ENCODE results near the gene MRPL21.
A peak's percentile ranks its signal among the peaks of the same experiment; 100 is the strongest.

Gene MRPL21

GRCh38 chr11:68880851-68881250, 22.8 kb downstream of the MRPL21 start:
- Histone ChIP-seq H3K9ac (ENCODE audit: low read length) (no peak overlapping the region), H4K12ac (ENCODE audit: low read depth, low read length) (no peak overlapping the region), H4K91ac (ENCODE audit: low read depth, low read length) (no peak overlapping the region), H4K8ac (ENCODE audit: low read depth, low read length) (no peak overlapping the region), H3K79me1 (ENCODE audit: low read length) (no peaks in the 10 kb centered on the region), H2BK120ac (ENCODE audit: insufficient read depth, low read length, poor library complexity) (no peak overlapping the region), H3K18ac (ENCODE audit: low read length) (no peak overlapping the region), H3K36me3 (ENCODE audit: control insufficient read depth in 1 of 2, insufficient read depth in 2 of 2, low read length in 2 of 2) (no peaks in the 10 kb centered on the region), H3K79me2 (ENCODE audit: control insufficient read depth, insufficient read depth, low read length, poor library complexity) (no peaks in the 10 kb centered on the region), H3K4me3 (ENCODE audit: low read depth, low read length) (no peak overlapping the region), H3K14ac (ENCODE audit: low read length) (no peak overlapping the region), H2AFZ (ENCODE audit: insufficient read depth, low read length, poor library complexity) (no peak overlapping the region), H3K23ac (ENCODE audit: low read length) (no peak overlapping the region), H2BK5ac (ENCODE audit: low read depth, low read length, poor library complexity) (no peak overlapping the region), H3K9me3 (ENCODE audit: insufficient read depth, low read depth, low read length) (no peaks in the 10 kb centered on the region), H3K4me1 (ENCODE audit: control insufficient read depth in 1 of 2, insufficient read depth in 2 of 2, low read length in 2 of 2) (no peaks in the 10 kb centered on the region), H3K27me3 (ENCODE audit: insufficient read depth, low read length) (no peaks in the 10 kb centered on the region), H3K4ac (ENCODE audit: low read depth, low read length) (no peak overlapping the region), H3K4me2 (ENCODE audit: low read length) (no peak overlapping the region), H2AK5ac (ENCODE audit: low read length) (no peak overlapping the region), H3K27ac (ENCODE audit: low read depth, low read length) (no peak overlapping the region), H2BK12ac (ENCODE audit: low read length) (no peak overlapping the region)
- no CpG with 5 or more reads among the region's 5 CpGs for WGBS (ENCODE audit: extremely low coverage, insufficient coverage, insufficient read length)
- no peak for DNase-seq

GRCh38 chr11:68878022-68878421, 25.6 kb downstream of the MRPL21 start:
- Histone ChIP-seq H2AFZ (ENCODE audit: insufficient read depth, low read length, poor library complexity) (no peak overlapping the region), H2BK120ac (ENCODE audit: insufficient read depth, low read length, poor library complexity) (no peak overlapping the region), H3K4me1 (ENCODE audit: control insufficient read depth in 1 of 2, insufficient read depth in 2 of 2, low read length in 2 of 2) (no peaks in the 10 kb centered on the region), H3K23ac (ENCODE audit: low read length) (no peak overlapping the region), H3K4ac (ENCODE audit: low read depth, low read length) (no peak overlapping the region), H3K9me3 (ENCODE audit: insufficient read depth, low read depth, low read length) (no peaks in the 10 kb centered on the region), H4K8ac (ENCODE audit: low read depth, low read length) (no peak overlapping the region), H3K18ac (ENCODE audit: low read length) (no peak overlapping the region), H3K4me3 (ENCODE audit: low read depth, low read length) (no peak overlapping the region), H3K9ac (ENCODE audit: low read length) (no peak overlapping the region), H4K12ac (ENCODE audit: low read depth, low read length) (no peak overlapping the region), H4K91ac (ENCODE audit: low read depth, low read length) (no peak overlapping the region), H3K36me3 (ENCODE audit: control insufficient read depth in 1 of 2, insufficient read depth in 2 of 2, low read length in 2 of 2) (no peaks in the 10 kb centered on the region), H3K79me2 (ENCODE audit: control insufficient read depth, insufficient read depth, low read length, poor library complexity) (no peaks in the 10 kb centered on the region), H3K14ac (ENCODE audit: low read length) (no peak overlapping the region), H3K27ac (ENCODE audit: low read depth, low read length) (no peak overlapping the region), H3K4me2 (ENCODE audit: low read length) (no peak overlapping the region), H2AK5ac (ENCODE audit: low read length) (no peak overlapping the region), H2BK12ac (ENCODE audit: low read length) (no peak overlapping the region), H3K79me1 (ENCODE audit: low read length) (no peaks in the 10 kb centered on the region), H3K27me3 (ENCODE audit: insufficient read depth, low read length) (no peaks in the 10 kb centered on the region), H2BK5ac (ENCODE audit: low read depth, low read length, poor library complexity) (no peak overlapping the region)
- WGBS (ENCODE audit: extremely low coverage, insufficient coverage, insufficient read length): no CpG with 5 or more reads among the region's 7 CpGs
- peak; percentile 87 to 94 for DNase-seq

- Histone ChIP-seq H3K9ac (ENCODE audit: low read length) (no peak overlapping the region), H4K8ac (ENCODE audit: low read depth, low read length) (no peak overlapping the region), H3K14ac (ENCODE audit: low read length) (no peak overlapping the region), H4K91ac (ENCODE audit: low read depth, low read length) (no peak overlapping the region), H3K36me3 (ENCODE audit: control insufficient read depth in 1 of 2, insufficient read depth in 2 of 2, low read length in 2 of 2) (no peaks in the 10 kb centered on the region), H3K4ac (ENCODE audit: low read depth, low read length) (no peak overlapping the region), H3K4me3 (ENCODE audit: low read depth, low read length) (no peak overlapping the region), H2BK120ac (ENCODE audit: insufficient read depth, low read length, poor library complexity) (no peak overlapping the region), H2BK12ac (ENCODE audit: low read length) (no peak overlapping the region), H3K23ac (ENCODE audit: low read length) (no peak overlapping the region), H4K12ac (ENCODE audit: low read depth, low read length) (no peak overlapping the region), H3K9me3 (ENCODE audit: insufficient read depth, low read depth, low read length) (no peaks in the 10 kb centered on the region), H3K18ac (ENCODE audit: low read length) (no peak overlapping the region), H3K79me2 (ENCODE audit: control insufficient read depth, insufficient read depth, low read length, poor library complexity) (no peaks in the 10 kb centered on the region), H2BK5ac (ENCODE audit: low read depth, low read length, poor library complexity) (no peak overlapping the region), H3K27me3 (ENCODE audit: insufficient read depth, low read length) (no peaks in the 10 kb centered on the region), H2AK5ac (ENCODE audit: low read length) (no peak overlapping the region), H2AFZ (ENCODE audit: insufficient read depth, low read length, poor library complexity) (no peak overlapping the region), H3K4me2 (ENCODE audit: low read length) (no peak overlapping the region), H3K27ac (ENCODE audit: low read depth, low read length) (no peak overlapping the region), H3K4me1 (ENCODE audit: control insufficient read depth in 1 of 2, insufficient read depth in 2 of 2, low read length in 2 of 2) (peaks cover 0 to 7% of the 10 kb centered on the region in 2 experiments), H3K79me1 (ENCODE audit: low read length) (no peaks in the 10 kb centered on the region)
- no CpG with 5 or more reads among the region's 12 CpGs for WGBS (ENCODE audit: extremely low coverage, insufficient coverage, insufficient read length)
- DNase-seq: peak in 1 of 2 donors; percentile 60
These were observed 31.2 kb downstream of the MRPL21 start for GRCh38 chr11:68872216-68873003.

- DNase-seq: peak in 1 of 2 donors; percentile 34
- Histone ChIP-seq H2BK12ac (ENCODE audit: low read length) (no peak overlapping the region), H3K18ac (ENCODE audit: low read length) (no peak overlapping the region), H3K9me3 (ENCODE audit: insufficient read depth, low read depth, low read length) (no peaks in the 10 kb centered on the region), H3K79me2 (ENCODE audit: control insufficient read depth, insufficient read depth, low read length, poor library complexity) (no peaks in the 10 kb centered on the region), H3K4ac (ENCODE audit: low read depth, low read length) (no peak overlapping the region), H3K79me1 (ENCODE audit: low read length) (no peaks in the 10 kb centered on the region), H4K12ac (ENCODE audit: low read depth, low read length) (no peak overlapping the region), H3K4me3 (ENCODE audit: low read depth, low read length) (no peak overlapping the region), H3K27ac (ENCODE audit: low read depth, low read length) (no peak overlapping the region), H3K27me3 (ENCODE audit: insufficient read depth, low read length) (no peaks in the 10 kb centered on the region), H3K36me3 (ENCODE audit: control insufficient read depth in 1 of 2, insufficient read depth in 2 of 2, low read length in 2 of 2) (no peaks in the 10 kb centered on the region), H3K9ac (ENCODE audit: low read length) (no peak overlapping the region), H2BK5ac (ENCODE audit: low read depth, low read length, poor library complexity) (no peak overlapping the region), H4K91ac (ENCODE audit: low read depth, low read length) (no peak overlapping the region), H2AK5ac (ENCODE audit: low read length) (no peak overlapping the region), H3K14ac (ENCODE audit: low read length) (no peak overlapping the region), H2AFZ (ENCODE audit: insufficient read depth, low read length, poor library complexity) (no peak overlapping the region), H4K8ac (ENCODE audit: low read depth, low read length) (no peak overlapping the region), H3K23ac (ENCODE audit: low read length) (no peak overlapping the region), H2BK120ac (ENCODE audit: insufficient read depth, low read length, poor library complexity) (no peak overlapping the region), H3K4me2 (ENCODE audit: low read length) (peak overlapping the region; percentile 81), H3K4me1 (ENCODE audit: control insufficient read depth in 1 of 2, insufficient read depth in 2 of 2, low read length in 2 of 2) (peaks cover 0 to 7% of the 10 kb centered on the region in 2 experiments)
- WGBS (ENCODE audit: extremely low coverage, insufficient coverage, insufficient read length): no CpG with 5 or more reads among the region's 9 CpGs
These were observed 33.2 kb downstream of the MRPL21 start for GRCh38 chr11:68870470-68870869.

Data from trophoblast cell (in vitro differentiated cells and primary cell).